ENCODE measurements around the gene HTT. TPM values are rescaled to one million over a fixed set of nuclear protein-coding genes. Genes with fewer than 3 reads are reported as not detected.

HTT gene
- total and polyA plus RNA-seq, 9 of the 15 experiments (the other 6 are each of a cell fraction or from before 2014, with no cell fraction given): 0.66 to 31.6 (median 14.7) TPM

DNA sequence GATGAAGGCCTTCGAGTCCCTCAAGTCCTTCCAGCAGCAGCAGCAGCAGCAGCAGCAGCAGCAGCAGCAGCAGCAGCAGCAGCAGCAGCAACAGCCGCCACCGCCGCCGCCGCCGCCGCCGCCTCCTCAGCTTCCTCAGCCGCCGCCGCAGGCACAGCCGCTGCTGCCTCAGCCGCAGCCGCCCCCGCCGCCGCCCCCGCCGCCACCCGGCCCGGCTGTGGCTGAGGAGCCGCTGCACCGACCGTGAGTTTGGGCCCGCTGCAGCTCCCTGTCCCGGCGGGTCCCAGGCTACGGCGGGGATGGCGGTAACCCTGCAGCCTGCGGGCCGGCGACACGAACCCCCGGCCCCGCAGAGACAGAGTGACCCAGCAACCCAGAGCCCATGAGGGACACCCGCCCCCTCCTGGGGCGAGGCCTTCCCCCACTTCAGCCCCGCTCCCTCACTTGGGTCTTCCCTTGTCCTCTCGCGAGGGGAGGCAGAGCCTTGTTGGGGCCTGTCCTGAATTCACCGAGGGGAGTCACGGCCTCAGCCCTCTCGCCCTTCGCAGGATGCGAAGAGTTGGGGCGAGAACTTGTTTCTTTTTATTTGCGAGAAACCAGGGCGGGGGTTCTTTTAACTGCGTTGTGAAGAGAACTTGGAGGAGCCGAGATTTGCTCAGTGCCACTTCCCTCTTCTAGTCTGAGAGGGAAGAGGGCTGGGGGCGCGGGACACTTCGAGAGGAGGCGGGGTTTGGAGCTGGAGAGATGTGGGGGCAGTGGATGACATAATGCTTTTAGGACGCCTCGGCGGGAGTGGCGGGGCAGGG lies 568 bp downstream of the HTT start (continued):
- TF ChIP-seq, protein P1, sequence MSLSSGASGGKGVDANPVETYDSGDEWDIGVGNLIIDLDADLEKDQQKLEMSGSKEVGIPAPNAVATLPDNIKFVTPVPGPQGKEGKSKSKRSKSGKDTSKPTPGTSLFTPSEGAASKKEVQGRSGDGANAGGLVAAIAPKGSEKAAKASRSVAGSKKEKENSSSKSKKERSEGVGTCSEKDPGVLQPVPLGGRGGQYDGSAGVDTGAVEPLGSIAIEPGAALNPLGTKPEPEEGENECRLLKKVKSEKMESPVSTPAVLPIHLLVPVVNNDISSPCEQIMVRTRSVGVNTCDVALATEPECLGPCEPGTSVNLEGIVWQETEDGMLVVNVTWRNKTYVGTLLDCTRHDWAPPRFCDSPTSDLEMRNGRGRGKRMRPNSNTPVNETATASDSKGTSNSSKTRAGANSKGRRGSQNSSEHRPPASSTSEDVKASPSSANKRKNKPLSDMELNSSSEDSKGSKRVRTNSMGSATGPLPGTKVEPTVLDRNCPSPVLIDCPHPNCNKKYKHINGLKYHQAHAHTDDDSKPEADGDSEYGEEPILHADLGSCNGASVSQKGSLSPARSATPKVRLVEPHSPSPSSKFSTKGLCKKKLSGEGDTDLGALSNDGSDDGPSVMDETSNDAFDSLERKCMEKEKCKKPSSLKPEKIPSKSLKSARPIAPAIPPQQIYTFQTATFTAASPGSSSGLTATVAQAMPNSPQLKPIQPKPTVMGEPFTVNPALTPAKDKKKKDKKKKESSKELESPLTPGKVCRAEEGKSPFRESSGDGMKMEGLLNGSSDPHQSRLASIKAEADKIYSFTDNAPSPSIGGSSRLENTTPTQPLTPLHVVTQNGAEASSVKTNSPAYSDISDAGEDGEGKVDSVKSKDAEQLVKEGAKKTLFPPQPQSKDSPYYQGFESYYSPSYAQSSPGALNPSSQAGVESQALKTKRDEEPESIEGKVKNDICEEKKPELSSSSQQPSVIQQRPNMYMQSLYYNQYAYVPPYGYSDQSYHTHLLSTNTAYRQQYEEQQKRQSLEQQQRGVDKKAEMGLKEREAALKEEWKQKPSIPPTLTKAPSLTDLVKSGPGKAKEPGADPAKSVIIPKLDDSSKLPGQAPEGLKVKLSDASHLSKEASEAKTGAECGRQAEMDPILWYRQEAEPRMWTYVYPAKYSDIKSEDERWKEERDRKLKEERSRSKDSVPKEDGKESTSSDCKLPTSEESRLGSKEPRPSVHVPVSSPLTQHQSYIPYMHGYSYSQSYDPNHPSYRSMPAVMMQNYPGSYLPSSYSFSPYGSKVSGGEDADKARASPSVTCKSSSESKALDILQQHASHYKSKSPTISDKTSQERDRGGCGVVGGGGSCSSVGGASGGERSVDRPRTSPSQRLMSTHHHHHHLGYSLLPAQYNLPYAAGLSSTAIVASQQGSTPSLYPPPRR (CRISPR knock-in tag; IDR thresholded peaks at IDR 0.05; ENCODE audit: borderline replicate concordance): no peak
- TF ChIP-seq HDAC2 (IDR thresholded peaks at IDR 0.05): 0 out of 2 replicates have a peak, but pooled peaks have one; percentile 37
- peak; percentile 49; the same call in 1 of the 2 replicates for TF ChIP-seq SMARCA4 (IDR thresholded peaks at IDR 0.05)
- no peak for TF ChIP-seq RUNX1 (IDR thresholded peaks at IDR 0.05; ENCODE audit: low read depth)
- no peak for TF ChIP-seq ZNF184 (CRISPR knock-in tag; IDR thresholded peaks at IDR 0.05)
- TF ChIP-seq, protein P2, sequence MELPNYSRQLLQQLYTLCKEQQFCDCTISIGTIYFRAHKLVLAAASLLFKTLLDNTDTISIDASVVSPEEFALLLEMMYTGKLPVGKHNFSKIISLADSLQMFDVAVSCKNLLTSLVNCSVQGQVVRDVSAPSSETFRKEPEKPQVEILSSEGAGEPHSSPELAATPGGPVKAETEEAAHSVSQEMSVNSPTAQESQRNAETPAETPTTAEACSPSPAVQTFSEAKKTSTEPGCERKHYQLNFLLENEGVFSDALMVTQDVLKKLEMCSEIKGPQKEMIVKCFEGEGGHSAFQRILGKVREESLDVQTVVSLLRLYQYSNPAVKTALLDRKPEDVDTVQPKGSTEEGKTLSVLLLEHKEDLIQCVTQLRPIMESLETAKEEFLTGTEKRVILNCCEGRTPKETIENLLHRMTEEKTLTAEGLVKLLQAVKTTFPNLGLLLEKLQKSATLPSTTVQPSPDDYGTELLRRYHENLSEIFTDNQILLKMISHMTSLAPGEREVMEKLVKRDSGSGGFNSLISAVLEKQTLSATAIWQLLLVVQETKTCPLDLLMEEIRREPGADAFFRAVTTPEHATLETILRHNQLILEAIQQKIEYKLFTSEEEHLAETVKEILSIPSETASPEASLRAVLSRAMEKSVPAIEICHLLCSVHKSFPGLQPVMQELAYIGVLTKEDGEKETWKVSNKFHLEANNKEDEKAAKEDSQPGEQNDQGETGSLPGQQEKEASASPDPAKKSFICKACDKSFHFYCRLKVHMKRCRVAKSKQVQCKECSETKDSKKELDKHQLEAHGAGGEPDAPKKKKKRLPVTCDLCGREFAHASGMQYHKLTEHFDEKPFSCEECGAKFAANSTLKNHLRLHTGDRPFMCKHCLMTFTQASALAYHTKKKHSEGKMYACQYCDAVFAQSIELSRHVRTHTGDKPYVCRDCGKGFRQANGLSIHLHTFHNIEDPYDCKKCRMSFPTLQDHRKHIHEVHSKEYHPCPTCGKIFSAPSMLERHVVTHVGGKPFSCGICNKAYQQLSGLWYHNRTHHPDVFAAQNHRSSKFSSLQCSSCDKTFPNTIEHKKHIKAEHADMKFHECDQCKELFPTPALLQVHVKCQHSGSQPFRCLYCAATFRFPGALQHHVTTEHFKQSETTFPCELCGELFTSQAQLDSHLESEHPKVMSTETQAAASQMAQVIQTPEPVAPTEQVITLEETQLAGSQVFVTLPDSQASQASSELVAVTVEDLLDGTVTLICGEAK (IDR thresholded peaks at IDR 0.05): no peak
- TF ChIP-seq, protein P2 (CRISPR knock-in tag; IDR thresholded peaks at IDR 0.05): no peak
- no peak for TF ChIP-seq ZNF239 (CRISPR knock-in tag; IDR thresholded peaks at IDR 0.05)
- TF ChIP-seq PTBP1 (IDR thresholded peaks at IDR 0.05; ENCODE audit: low read depth, low read length): no peak
- no peak for TF ChIP-seq BHLHE40 (IDR thresholded peaks at IDR 0.05; ENCODE audit: low read length)
- no peak for TF ChIP-seq CHCHD3 (CRISPR knock-in tag; IDR thresholded peaks at IDR 0.05)
- 0 out of 2 replicates have a peak, but pooled peaks have one; percentile 23 for TF ChIP-seq ZC3H4 (CRISPR knock-in tag; IDR thresholded peaks at IDR 0.05; ENCODE audit: borderline replicate concordance)
- no peak for TF ChIP-seq SNIP1 (IDR thresholded peaks at IDR 0.05; ENCODE audit: low read depth)
